HepG2 (cell line): ENCODE data around the gene TUFM. TPM values are rescaled to one million over a fixed set of nuclear protein-coding genes. Genes with fewer than 3 reads are reported as not detected.
A peak's percentile ranks its signal among the peaks of the same experiment; 100 is the strongest.

Experiments
- ARID4A ChIP-seq: sonication (generic); formaldehyde crosslinking; IDR thresholded peaks from 2 replicates; pipeline ENCODE4 v1.5.0; 2020; ENCODE audit warnings: mild to moderate bottlenecking, missing genetic modification reagents, borderline replicate concordance
- ERF ChIP-seq: IDR thresholded peaks from 2 replicates; pipeline ENCODE4 v1.6.1; 2018; ENCODE audit warnings: missing biosample characterization, missing genetic modification reagents
- HDAC6 ChIP-seq: fragments of 200-600 bp; sonication (generic); IDR thresholded peaks from 2 replicates; pipeline ENCODE4 v1.7.0; 2017; ENCODE audit warnings: mild to moderate bottlenecking, antibody characterized with exemption, low read length, low read depth
- ISL2 ChIP-seq: sonication (generic); formaldehyde crosslinking; IDR thresholded peaks from 2 replicates; pipeline ENCODE4 v1.5.0; 2020; ENCODE audit warnings: missing genetic modification reagents
- MAZ ChIP-seq, 2 experiments: sonication (generic) in 1 of 2; formaldehyde crosslinking in 1 of 2; IDR thresholded peaks; 2 replicates each; pipeline versions ENCODE4 v1.5.0 to v1.6.1; 2012 to 2020; ENCODE audit warnings: low read depth in 2 of 2, mild to moderate bottlenecking in 2 of 2, borderline replicate concordance in 1 of 2, improper control_type of control experiment in 1 of 2, low read length in 1 of 2, missing genetic modification reagents in 1 of 2, moderate library complexity in 1 of 2
- PATZ1 ChIP-seq: sonication (generic); formaldehyde crosslinking; IDR thresholded peaks from 2 replicates; pipeline ENCODE4 v1.4.0; 2020; ENCODE audit warnings: missing genetic modification reagents
- PITX1 ChIP-seq: sonication (generic); formaldehyde crosslinking; IDR thresholded peaks from 2 replicates; pipeline ENCODE4 v1.5.1; 2020; ENCODE audit warnings: mild to moderate bottlenecking, missing genetic modification reagents
- SAFB2 ChIP-seq: sonication (generic); formaldehyde crosslinking; IDR thresholded peaks from 2 replicates; pipeline ENCODE4 v1.5.1; 2020; ENCODE audit warnings: missing genetic modification reagents, low read depth, mild to moderate bottlenecking, borderline replicate concordance
- SNAPC2 ChIP-seq: sonication (generic); formaldehyde crosslinking; IDR thresholded peaks from 2 replicates; pipeline ENCODE4 v1.8.1; 2022; ENCODE audit warnings: mild to moderate bottlenecking, missing genetic modification reagents
- SSRP1 ChIP-seq: IDR thresholded peaks from 2 replicates; pipeline ENCODE4 v1.6.1; 2016; ENCODE audit warnings: control low read depth
- TBX2 ChIP-seq: sonication (generic); formaldehyde crosslinking; IDR thresholded peaks from 2 replicates; pipeline ENCODE4 v1.5.0; 2020; ENCODE audit warnings: missing genetic modification reagents, mild to moderate bottlenecking, borderline replicate concordance
- THRA ChIP-seq: sonication (generic); formaldehyde crosslinking; IDR thresholded peaks from 2 replicates; pipeline ENCODE4 v1.4.0; 2020; ENCODE audit warnings: missing genetic modification reagents, borderline replicate concordance
- ZFP1 ChIP-seq: IDR thresholded peaks from 2 replicates; pipeline ENCODE4 v1.6.1; 2016
- ZNF296 ChIP-seq: sonication (generic); formaldehyde crosslinking; conservative IDR thresholded peaks from 2 replicates; pipeline ENCODE4 v1.5.0; 2020; ENCODE audit warnings: mild to moderate bottlenecking, missing genetic modification reagents
- ZNF678 ChIP-seq: sonication (generic); formaldehyde crosslinking; IDR thresholded peaks from 2 replicates; pipeline ENCODE4 v1.4.0; 2020; ENCODE audit warnings: mild to moderate bottlenecking, missing genetic modification reagents
- polyA plus RNA-seq, 8 experiments: library from polyadenylated mRNA; depleted of rRNA in 3 of 8; stranded (reverse) in 7 of 8; unstranded in 1 of 8; fragments of >200 nt; fragmentation: Illumina TruSeq in 4 of 8; extraction: Trizol in 4 of 8; gene quantifications; 2 replicates each; pipeline versions ENCODE4 v1.2.1 to v1.2.3, GENCODE V29; 2011 to 2016; ENCODE audit warnings: low read depth in 4 of 8, missing spikeins in 1 of 8, mixed read lengths in 1 of 8; ENCODE audit not compliant: insufficient read depth in 1 of 8
- total RNA-seq, 5 experiments: library from RNA; depleted of rRNA; stranded (reverse); fragments of >200 nt; fragmentation: Illumina TruSeq; extraction: Trizol; gene quantifications; 2 replicates each; pipeline ENCODE4 v1.2.3, GENCODE V29; 2016; ENCODE audit warnings: low read depth in 1 of 5
- TF ChIP-seq, protein P1 (sequence below): sonication (generic); formaldehyde crosslinking; IDR thresholded peaks from 2 replicates; pipeline ENCODE4 v1.4.0; 2020; ENCODE audit warnings: missing genetic modification reagents
- TF ChIP-seq, protein P2 (sequence below): conservative IDR thresholded peaks from 2 replicates; pipeline ENCODE4 v1.6.1; 2018; ENCODE audit warnings: missing genetic modification reagents

Gene TUFM
- total and polyA plus RNA-seq, 2 of the 13 experiments (the other 11 are each of a cell fraction or from before 2014, with no cell fraction given): 206 to 298 TPM

DNA sequence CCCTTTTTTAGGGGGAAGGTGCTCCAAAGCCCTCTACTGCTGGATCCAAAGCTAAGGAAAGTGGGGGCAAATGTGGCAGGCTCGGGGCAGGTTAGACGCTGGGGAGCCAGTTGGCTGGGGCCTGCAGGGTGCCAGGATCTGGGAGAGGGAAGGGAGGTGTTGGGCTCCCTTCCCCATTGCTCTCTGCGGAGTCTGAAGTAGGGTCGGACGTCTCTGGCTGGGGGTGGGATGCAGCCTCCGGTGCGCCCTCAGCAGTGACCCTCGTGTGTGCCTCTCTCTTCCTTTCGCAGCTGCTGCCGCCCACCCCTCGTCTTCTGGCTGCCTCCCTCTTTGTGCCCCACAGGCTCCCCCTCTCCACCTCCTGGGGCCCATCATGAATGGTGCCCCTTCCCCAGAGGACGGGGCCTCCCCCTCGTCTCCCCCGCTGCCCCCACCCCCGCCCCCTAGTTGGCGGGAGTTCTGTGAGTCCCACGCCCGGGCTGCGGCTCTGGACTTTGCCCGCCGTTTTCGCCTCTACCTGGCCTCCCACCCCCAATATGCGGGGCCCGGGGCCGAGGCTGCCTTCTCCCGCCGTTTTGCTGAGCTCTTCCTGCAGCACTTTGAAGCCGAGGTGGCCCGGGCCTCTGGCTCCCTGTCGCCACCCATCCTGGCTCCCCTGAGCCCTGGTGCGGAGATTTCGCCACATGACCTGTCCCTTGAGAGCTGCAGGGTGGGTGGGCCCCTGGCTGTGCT is 19.7 kb upstream of the TUFM start (continued):
- TF ChIP-seq ARID4A (CRISPR knock-in tag) (peak; percentile 42; the same call in 1 of the 2 replicates), SAFB2 (CRISPR knock-in tag) (no peak), ZNF678 (no peak), MAZ (IDR thresholded peaks at IDR 0.05; ENCODE audit: borderline replicate concordance, low read depth, low read length) (no peak), MAZ (CRISPR knock-in tag; IDR thresholded peaks at IDR 0.05; ENCODE audit: low read depth) (peak; percentile 33; the same call in 1 of the 2 replicates), ZFP1 (CRISPR knock-in tag) (no peak), HDAC6 (no peak), PITX1 (CRISPR knock-in tag) (peak; percentile 63), SNAPC2 (no peak), ERF (CRISPR knock-in tag) (peak; percentile 43; the same call in 1 of the 2 replicates), PATZ1 (CRISPR knock-in tag) (peak; percentile 84), TBX2 (CRISPR knock-in tag) (0 out of 2 replicates have a peak, but pooled peaks have one; percentile 39), ISL2 (CRISPR knock-in tag) (no peak), THRA (CRISPR knock-in tag) (0 out of 2 replicates have a peak, but pooled peaks have one; percentile 39), SSRP1 (CRISPR knock-in tag) (no peak), ZNF296 (CRISPR knock-in tag) (no peak)
- TF ChIP-seq, protein P1, sequence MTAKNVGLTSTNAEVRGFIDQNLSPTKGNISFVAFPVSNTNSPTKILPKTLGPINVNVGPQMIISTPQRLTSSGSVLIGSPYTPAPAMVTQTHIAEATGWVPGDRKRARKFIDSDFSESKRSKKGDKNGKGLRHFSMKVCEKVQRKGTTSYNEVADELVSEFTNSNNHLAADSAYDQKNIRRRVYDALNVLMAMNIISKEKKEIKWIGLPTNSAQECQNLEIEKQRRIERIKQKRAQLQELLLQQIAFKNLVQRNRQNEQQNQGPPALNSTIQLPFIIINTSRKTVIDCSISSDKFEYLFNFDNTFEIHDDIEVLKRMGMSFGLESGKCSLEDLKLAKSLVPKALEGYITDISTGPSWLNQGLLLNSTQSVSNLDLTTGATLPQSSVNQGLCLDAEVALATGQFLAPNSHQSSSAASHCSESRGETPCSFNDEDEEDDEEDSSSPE (CRISPR knock-in tag): peak; percentile 95
- TF ChIP-seq, protein P2, sequence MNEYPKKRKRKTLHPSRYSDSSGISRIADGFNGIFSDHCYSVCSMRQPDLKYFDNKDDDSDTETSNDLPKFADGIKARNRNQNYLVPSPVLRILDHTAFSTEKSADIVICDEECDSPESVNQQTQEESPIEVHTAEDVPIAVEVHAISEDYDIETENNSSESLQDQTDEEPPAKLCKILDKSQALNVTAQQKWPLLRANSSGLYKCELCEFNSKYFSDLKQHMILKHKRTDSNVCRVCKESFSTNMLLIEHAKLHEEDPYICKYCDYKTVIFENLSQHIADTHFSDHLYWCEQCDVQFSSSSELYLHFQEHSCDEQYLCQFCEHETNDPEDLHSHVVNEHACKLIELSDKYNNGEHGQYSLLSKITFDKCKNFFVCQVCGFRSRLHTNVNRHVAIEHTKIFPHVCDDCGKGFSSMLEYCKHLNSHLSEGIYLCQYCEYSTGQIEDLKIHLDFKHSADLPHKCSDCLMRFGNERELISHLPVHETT: no peak; the same call in 1 of the 2 replicates
